HG03039 (cell line): ENCODE data around the gene PRSS35.
"Not testable (repeated sequence)": the region's sequence is repeated elsewhere in the genome, so short reads cannot be mapped to it uniquely, and the experiment has no call there.

Experiments used
- ATAC-seq: cut with Tn5 transposase; IDR thresholded peaks from one replicate; pipeline ENCODE4 v1.9.1; 2021; ENCODE audit warnings: mild to moderate bottlenecking, moderate library complexity; ENCODE audit not compliant: unreplicated experiment

PRSS35 gene

GRCh38 chr6:83511901-83512681 is at the start of gene PRSS35:
TSS of gene PRSS35 (plus strand) at chr6:83512534. CDS start at chr6:83523442, 10,908 bp downstream.
- peak; percentile 52 for ATAC-seq

- ATAC-seq, result no peak
These were observed 48.4 kb upstream of the PRSS35 start for GRCh38 chr6:83463886-83464285.

- no peak for ATAC-seq
These were observed 47.8 kb upstream of the PRSS35 start for GRCh38 chr6:83464381-83465140.

DNA sequence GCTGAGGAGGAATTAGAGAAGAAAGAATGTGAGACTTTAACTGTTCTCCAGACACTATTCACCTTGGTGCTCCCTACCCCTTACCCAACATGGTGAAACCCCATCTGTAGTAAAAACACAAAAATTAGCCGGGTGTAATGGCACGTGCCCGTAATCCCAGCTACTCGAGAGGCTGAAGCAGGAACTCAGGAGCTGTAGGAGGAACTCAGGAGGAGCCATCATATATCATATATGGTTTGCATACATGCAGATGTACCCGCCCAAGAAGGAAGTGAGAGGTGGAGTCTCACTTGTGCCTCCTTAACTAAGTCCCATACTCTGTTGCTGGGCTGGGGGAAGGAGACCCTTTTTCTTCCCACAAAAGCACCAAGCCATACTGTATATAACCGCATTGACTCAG is 46.0 kb upstream of the PRSS35 start:
- ATAC-seq, result no peak

DNA sequence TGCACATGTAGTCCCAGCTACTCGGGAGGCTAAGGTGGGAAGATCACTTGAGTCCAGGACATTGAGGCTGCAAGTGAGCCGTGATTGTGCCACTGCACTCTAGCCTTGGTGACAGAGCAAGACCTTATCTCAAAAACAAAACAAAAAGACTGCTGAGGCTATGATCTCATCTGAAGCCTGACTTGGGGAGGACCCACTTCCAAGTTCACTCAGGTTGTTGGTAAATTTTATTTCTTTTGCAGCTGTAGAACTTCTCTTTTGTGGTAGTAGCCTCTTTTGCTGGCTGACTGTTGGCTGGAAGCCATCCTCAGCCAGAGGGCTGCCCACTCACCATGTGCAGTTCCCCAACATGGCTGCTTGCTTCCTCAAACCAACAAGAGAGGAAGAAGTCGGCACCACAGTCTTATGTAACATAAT is 44.7 kb upstream of the PRSS35 start:
- ATAC-seq, result no peak

DNA sequence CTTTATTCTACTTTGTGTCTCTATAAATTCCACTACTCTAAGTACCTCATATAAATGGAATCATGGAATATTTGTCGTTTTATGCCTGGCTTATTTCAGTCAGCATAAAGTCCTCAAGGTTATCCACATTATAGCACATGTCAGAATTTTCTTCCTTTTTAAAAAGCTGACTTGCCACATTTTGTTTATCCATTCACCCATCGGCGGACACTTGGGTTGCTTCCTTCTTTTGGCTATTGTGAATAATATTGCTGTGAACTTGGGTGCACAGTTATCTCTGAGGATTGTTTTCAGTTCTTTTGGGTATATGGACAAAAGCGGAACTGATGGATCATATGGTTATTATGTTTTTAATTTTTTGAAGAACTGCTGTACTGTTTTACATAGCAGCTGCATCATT is 42.3 kb upstream of the PRSS35 start:
- ATAC-seq, result no peak

DNA sequence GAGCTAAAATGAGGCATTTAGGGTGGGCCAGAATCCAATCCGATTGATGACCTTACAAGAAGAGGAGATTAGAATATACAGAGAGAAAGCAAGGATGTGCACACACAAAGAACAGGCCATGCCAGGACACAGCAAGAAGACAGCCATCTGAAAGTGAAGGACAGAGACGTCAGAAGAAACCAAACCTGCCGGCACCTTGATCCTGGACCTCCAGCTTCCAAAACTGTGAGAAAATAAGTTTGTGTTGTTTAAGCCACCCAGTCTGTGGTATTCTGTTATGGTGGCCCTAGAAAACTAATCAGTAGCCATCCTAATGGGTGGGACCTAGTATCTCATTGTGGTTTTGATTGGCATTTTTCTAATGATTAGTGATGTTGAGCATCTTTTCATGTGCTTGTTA is 41.7 kb upstream of the PRSS35 start:
- ATAC-seq, result no peak

DNA sequence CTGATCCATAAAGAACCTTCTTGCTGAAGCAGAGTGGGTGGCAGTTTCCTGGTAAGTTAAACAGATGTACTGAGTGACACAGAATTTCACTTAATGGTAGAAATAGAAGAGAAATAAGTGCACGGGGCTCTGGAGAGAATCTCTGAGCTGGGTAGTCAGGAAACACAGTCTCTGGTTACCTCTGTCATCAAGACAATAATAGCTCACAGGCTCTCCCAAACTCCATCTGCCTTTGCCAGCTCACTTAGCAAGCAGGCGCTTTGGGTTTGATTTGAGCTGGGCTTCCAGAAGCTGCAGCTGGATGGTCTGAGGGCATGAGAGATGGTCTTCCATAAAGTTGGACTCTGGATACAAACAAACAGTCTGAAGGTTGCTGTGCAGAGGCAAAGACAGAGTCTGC is 39.6 kb upstream of the PRSS35 start:
- ATAC-seq, result no peak

DNA sequence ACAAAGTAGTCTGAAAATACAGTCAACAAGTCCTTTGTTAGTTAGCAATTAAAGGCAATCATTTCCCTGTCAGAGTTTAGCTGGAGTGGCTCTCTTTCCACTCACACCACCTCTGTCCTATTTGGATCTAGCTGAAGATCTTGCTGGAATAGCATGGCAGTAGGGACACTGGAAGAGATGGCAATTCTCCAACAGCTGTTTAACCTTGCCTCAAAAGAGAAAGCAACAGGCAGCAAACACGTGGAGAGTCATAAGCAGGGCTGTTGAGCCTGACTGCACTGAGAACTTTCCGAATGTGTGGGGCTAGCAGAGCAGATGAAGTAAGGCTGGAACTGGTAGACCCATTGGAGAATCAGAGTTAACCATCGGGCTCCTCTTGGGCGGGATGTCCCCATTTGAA is 38.0 kb upstream of the PRSS35 start:
- no peak for ATAC-seq

- no peak for ATAC-seq
These were observed 35.4 kb upstream of the PRSS35 start for GRCh38 chr6:83476971-83477370.

DNA sequence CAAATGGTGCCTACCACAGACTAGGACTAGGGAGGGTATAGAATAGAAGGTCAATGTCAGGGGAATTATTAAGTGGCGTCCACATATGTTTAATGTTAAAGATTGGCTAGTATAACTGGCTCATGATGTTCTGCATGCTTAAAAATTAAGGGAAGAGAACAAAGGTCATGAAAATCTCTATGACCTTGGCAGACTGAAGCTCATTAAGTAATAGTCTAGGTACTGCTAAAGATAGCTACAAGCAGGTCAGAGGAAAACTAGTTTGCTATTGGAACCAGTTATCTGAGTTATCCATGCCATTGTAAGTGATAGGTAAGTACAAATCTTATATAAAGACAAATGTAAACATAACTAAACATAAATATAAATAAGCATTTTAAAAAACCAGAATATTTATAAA is 32.9 kb upstream of the PRSS35 start:
- ATAC-seq, result no peak

GRCh38 chr6:83480470-83480869 is 31.9 kb upstream of the PRSS35 start:
- no peak for ATAC-seq

GRCh38 chr6:83481938-83482337 is 30.4 kb upstream of the PRSS35 start:
- not testable (repeated sequence) for ATAC-seq

DNA sequence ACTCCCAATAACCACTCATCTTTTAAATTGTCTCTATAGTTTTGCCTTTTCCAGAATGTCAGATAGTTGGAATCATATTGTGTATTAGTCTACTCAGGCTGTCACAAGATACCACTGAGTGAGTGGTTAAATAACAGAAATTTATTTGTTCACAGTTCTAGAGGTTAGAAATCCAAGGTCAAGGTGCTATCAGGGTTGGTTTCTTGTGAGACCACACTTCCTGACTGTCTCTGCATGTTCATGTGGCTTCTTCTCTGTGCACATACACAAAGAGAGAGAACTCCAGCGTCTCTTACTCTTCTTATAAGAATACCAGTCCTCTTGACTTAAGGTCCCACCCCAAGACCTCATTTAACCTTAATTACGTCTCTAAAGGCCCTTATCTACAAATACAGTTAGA is 23.9 kb upstream of the PRSS35 start:
- no peak for ATAC-seq

- ATAC-seq, result no peak
These were observed 23.5 kb upstream of the PRSS35 start for GRCh38 chr6:83488861-83489260.

- no peak for ATAC-seq
These were observed 22.0 kb upstream of the PRSS35 start for GRCh38 chr6:83490217-83490807.

DNA sequence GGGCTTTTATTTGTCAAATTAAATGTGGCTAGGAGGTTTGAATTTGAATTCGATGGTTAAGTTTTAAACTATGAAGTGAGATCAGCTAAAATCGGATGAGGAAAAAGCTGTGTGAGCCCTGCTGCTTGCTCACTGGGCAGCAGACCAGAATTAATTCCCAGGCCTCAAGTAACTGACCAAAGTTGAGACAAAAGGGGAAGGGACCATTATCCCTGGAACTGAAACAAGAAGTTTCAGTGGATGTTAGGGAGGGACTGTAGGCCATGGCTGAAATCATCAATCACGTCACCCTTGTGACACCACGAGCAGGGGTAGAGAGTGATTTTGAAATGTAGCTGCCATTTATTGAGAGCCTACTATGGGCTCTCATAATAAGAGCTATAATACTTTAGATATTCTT is 7.0 kb upstream of the PRSS35 start:
- ATAC-seq, result no peak

- no peak for ATAC-seq
These were observed 2.9 kb upstream of the PRSS35 start for GRCh38 chr6:83509441-83509840.

- no peak for ATAC-seq
These were observed 1.5 kb upstream of the PRSS35 start for GRCh38 chr6:83510791-83511190.

DNA sequence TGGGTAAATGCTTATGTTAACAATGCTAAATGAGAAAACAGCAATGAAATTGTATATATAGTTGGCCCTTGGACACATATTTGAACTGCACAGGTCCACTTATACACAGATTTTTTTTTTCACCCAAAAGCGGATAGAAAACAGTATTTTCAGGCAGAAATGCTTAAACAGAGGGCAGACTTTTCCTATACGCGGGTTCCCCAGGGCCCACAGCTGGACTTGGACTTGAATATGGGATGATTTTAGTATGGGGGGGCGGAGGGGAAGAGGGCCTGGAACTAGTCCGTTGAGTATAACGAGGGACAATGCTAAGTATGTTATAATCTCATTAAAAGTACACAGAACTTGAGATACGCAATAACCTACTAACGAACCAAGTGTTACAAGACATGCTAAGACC is 1.1 kb upstream of the PRSS35 start:
- no peak for ATAC-seq

DNA sequence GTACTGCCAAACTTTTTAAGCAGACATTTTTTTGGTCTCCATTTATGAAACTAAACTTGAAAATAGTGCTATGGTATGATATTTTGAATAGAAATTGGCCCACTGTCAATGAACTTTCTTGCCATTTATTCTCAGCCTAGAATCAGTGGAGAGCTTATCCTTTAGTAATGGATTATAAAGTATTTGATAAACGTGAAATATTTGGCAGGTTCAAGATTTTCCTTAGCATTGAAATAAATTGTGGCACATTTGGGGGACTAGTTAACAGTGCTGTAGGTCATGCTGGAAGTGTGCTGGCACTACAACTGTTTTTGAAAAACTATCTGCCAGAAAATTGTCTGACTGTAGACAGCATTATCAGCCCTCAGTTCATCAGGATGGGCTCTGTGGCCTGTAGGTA is 2.1 kb downstream of the PRSS35 start:
- no peak for ATAC-seq

DNA sequence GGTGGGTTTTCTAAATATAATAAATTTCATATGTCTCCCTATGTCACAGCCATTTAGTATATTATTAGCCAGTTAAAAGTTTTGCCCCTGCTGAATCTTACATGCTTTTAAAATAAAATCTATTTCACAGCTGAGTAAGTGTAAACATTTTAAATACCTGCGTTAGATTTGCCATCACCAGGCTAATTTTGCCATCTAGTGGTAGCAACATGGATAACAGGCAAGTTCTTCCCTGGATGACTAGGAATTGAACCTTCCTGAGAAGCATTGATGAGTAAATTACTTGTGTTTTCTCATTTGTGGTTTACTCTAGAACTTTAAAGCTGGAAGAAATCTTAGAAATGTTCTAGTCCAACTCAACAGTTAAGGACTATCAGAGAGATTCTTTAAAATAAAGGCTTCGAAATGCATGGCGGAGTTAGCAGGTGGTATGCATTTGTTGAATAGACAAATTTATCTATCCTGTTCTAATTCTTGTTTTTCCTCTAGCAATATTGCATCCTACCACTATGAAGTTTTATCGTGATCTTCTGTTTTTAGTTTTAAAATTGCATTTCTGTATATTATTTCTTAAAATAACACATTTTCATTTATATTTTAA is 2.6 kb downstream of the PRSS35 start:
- ATAC-seq, result no peak
